Sciatic nerve (tissue), 2 donors: ENCODE data around the gene SPHK1. TPM values are rescaled to one million over a fixed set of nuclear protein-coding genes. Genes with fewer than 3 reads are reported as not detected.
"Not testable (repeated sequence)": the region's sequence is repeated elsewhere in the genome, so short reads cannot be mapped to it uniquely, and the experiment has no call there.

Experiments used
- ATAC-seq: fragments of 200-7000 bp; cut with Tn5 transposase; one replicate; pipeline ENCODE4 v1.9.1; 2020; ENCODE audit warnings: mild to moderate bottlenecking, moderate library complexity
- DNase-seq: peaks from one replicate; pipeline ENCODE4 v3.0.0-alpha.2; 2020; ENCODE audit warnings: low spot score
- intact Hi-C: fragments of 100-400 bp; cut with DNase I; formaldehyde crosslinking; loops from one replicate; pipeline ENCODE4 v1.14.2; 2022
- total RNA-seq: library from RNA; stranded (reverse); fragmentation: NEBNext Ultra II Directional; extraction: Animal tissue kit (Norgen Biotek cat#: 25700); gene quantifications from one replicate; pipeline ENCODE4 v1.2.1, GENCODE V29; 2021
- donor health status: DM: no; HTN: no; CAD: no.
- donor health status: DM: no; HTN: no; CAD: no.

Gene SPHK1
- total RNA-seq, 1 donor from 2014 or later = 19.4 TPM

DNA sequence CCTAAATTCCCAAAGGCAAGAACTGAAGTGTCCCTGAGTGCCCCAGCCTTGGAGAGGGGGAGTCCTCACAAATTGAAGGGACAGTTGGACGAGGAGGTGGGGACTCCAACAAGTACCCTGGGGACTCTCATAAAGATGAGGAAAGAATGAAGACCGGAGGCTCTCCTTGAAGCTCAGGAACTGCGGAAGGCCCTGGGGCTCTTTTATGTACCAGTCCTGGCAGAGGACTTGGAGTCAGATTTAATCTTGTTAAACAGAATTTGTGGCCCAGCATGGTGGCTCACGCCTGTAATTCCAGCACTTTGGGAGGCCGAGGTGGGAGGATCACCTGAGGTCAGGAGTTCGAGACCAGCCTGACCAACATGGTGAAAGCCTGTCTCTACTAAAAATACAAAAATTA lies 24.6 kb upstream of the SPHK1 start:
- intact Hi-C loops, DNase-seq, ATAC-seq: not testable (repeated sequence)

DNA sequence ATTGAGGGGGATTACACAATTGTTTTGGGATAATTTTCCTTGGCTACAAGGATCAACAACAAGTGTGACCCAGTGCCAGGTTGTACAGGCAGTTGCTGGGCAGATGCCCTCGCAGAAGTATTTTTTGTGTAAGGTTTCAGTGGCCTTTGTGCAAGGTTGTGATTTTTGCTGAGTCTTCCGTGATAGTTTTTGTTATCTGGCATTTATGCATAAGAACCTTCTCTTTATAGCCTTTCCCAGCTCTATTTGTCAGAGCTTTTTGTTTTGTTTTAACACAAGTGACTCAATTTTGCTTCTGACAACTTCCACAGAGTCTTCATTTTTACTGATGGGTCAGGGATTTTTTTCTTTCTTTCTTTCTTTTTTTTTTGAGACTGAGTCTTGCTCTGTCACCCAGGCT lies 23.9 kb upstream of the SPHK1 start:
- ATAC-seq (no peak), DNase-seq (no peak)
- intact Hi-C loops = no loop called here

DNA sequence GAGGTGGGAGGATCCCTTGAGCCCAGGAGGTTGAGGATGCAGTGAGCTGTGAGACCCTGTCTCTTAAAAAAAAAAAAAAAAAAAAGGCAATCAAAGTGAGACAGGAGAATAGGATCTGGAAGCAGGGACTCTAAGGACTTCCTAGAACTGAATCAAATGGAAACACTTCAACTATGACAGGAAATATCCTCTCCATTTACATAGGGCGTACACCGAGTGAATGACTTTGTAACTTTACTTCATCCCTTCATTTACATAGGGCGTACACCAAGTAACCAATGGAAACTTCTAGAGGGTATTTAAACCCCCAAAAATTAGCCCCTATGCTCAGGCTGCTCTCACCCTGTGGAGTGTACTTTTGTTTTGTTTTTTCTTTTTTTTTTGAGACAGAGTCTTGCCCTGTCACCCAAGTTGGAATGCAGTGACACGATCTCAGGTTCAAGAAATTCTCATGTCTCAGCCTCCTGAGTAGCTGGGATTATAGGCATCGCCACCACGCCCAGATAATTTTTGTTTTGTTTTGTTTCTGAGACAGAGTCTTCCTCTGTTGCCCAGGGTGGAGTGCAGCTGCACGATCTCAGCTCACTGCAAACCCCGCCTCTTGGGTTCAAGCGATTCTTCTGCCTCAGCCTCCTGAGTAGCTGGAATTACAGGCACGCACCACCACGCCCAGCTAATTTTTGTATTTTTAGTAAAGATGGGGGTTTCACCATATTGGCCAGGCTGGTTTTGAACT lies 21.1 kb upstream of the SPHK1 start:
- DNase-seq (no peak), ATAC-seq (no peak)
- intact Hi-C loops = no loop called here

DNA sequence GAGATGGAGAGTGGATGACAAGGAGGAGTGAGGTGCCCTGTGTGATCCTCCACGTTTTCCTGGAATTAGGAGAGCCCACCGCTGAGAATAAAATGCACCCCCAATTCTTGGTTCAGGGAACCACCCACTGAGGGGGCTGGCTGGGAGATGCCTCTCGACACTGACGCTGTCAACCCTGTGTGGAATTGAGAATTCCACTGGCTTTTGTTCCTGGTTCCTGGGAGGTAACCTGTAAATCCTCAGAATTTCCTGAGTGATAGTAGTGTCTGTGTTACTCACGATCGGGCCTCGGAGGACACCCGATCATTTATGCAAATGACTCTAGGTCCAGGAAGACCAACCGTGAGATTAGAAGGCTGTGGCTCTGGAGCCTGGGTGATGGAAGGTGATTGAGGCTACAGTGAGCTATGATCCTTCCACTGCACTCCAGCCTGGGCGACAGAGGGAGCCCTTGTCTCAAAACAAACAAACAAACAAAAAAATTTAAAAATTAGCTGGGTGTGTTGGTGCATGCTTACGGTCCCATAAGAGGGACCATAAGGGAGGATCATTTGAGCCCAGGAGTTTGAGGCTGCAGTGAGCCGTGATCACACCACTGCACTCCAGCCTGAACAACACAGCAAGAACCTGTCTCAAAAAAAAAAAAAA lies 19.0 kb upstream of the SPHK1 start:
- intact Hi-C loops = no loop called here
- ATAC-seq (no peak), DNase-seq (no peak)

DNA sequence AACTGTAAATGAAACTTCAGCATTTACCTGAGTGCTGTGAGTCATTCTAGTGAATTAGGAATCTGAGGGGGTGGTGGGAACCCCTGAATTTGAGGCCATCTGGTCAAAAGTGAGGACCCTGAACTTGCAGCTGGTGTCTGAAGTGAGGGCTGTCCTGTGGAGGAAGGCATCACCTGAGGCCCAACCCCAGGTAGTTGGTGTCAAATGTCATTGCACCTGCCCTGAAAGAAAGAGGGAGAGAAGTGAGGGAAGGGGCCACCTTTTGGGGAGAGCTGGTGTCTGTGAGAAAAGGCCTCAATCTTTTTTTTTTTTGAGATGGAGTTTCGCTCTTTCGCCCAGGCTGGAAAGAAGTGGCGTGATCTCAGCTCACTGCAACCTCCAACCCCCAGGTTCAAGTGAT lies 18.2 kb upstream of the SPHK1 start:
- intact Hi-C loops = no loop called here
- ATAC-seq (no peak), DNase-seq (no peak)

DNA sequence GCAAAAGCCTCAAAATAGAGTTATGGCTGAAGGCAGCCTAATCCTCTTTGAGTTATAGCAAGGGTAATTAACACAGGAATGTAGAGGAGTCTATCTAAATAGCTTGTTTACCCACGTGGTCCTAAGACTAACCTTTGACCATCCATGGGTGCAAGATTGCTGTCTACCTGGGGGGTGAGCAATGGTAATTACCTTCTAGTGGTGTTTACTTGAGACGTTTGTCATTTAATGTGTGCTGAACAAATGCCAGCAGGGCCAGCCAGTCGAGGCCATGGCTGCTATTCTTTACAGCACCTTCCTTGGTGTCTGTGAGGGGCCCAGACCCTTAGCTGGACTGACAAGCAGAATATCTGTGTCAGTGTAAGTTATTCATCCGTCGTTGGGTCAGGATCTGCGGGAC lies 16.8 kb upstream of the SPHK1 start:
- intact Hi-C loops = no loop called here
- ATAC-seq = no peak
- DNase-seq = no peak

DNA sequence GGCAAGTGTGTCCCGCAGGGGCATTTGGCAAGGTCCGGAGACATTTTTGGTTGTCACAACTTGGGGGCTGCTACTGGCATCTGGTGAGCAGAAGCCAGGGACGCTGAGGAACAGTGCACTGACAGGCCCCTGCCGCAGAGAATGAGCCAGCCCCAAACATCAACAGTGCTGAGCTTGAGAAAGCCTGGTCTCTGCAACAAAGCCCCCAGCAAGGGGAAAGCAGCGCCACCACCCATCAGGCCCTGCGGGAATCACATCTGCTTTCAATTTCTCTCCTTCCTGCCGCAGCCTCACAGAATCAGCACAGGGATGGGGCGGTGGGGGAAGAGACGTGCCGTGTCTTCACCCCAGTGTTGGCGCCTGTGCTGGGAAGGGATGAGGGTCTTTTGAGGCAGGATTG lies 15.9 kb upstream of the SPHK1 start:
- peak; percentile 52 for ATAC-seq
- no peak for DNase-seq
- intact Hi-C loops = no loop called here

DNA sequence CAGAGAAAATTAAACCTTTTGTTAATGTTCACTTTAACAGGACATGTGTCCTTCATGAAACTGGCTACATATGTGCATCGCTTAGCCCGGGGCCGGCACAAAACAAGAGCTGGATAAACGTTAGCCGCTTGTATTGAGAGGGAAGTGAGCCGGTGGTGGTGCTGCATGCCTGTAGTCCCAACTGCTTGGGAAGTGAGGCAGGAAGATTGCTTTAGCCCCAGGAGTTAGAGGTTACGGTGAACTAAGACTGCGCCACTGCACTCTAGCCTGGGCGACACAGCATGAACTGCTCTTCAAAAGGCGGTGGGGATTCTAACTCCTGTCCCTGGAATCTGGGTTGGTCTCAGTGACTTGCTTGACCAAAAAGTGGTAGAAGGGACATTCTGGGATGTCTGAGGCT lies 15.0 kb upstream of the SPHK1 start:
- ATAC-seq = no peak
- intact Hi-C loops = no loop called here
- DNase-seq = no peak

DNA sequence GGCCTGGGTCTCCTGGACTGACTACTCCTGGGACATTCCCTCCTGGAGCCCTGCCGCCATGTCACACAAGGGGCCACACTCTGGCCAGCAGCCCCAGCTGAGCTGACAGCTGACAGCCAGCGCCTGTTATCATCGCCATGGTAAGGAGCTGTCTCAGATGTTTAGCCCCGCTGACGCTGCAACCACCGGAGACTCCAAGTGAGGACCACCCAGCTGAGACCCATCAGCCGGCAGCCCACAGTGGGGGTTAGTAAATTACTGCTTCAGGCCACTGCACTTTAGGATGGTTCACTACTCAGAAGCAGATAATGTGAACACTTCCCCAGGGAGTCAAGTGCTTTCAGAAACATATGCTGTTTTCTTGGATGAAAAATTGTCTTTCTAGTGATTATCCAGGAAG lies 14.6 kb upstream of the SPHK1 start:
- no peak for DNase-seq

DNA sequence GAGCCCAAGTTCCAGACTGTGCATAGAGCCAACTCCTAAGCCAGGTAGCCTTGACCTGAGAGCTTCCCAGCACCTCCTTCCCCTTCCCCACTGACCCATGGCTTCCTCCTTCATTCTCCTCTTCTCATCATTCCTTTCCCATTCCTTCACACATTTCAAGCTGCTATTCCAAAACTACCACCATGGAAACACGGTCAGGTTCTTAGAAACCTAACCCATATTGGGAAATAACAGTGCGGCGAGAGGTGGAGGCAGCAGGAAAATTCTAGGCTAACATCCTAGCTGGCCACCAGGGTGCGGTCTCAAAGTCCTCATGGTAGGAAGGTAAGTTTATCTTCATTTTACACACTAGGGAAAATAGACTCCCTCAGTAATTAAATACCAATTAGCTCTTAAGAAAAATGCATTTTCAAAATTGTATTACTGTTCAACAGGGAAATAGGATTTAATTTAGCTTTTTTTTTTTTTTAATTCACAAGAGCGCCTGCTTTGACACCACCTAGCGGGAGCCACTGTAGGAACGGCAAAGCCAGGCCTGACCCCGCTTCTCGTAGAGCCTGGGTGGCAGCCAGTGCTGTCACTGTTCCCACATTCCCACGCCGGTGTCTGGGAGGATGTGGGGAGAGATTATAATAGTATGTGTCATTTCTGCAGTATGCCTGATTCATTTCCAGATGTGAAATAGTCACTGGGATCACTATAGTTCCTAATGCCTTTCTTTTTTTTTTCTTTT lies 14.0 kb upstream of the SPHK1 start:
- intact Hi-C loops = no loop called here
- ATAC-seq (peak; percentile 89), DNase-seq (peak; percentile 84)

More for the DNA sequence above, 14.6 kb upstream of the SPHK1 start:
- ATAC-seq = peak; percentile 5
- intact Hi-C loops = no loop called here

DNA sequence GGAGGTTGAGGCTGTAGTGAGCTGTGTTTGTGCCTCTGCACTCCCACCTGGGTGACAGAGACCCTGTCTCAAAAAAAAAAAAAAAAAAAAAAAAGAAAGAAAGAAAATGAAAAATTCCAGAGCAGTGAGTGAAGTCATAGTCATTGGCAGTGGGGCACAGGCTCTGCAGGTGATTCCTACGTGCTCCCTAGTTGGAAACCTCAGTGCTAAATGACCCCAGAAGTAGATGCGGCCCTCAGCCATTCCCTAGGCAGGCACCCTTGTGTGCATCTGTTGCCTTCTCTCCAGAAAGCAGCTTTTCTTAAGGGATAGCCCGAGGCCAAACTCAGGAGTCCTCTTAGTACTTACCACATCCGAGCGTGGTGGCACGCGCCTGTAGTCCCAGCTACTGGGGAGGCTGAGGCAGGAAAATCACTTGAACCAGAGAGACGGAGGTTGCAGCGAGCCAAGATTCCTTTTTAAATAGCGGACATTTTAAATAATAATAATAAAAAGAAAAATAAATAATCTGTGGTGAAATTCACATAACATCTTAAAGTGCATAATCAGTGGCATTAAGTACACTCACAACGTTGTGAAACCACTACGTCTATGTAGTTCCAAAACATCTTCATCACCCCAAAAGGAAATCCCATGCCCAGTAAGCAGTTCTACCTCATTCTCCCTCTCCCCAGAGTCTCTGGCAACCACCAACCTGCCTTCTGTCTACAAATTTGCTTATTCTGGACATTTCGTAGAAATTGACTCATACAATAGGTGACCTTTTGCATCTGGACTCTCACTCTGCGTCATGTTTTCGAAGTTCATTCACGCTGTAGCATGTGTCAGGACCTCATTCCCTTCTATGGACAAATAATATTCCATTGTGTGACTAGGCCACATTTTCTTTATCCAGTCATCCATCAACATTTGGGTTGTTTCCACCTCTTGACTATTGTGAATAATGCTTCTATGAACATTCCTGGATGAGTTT lies 12.5 kb upstream of the SPHK1 start:
- intact Hi-C loops = no loop called here
- ATAC-seq (no peak), DNase-seq (no peak)

DNA sequence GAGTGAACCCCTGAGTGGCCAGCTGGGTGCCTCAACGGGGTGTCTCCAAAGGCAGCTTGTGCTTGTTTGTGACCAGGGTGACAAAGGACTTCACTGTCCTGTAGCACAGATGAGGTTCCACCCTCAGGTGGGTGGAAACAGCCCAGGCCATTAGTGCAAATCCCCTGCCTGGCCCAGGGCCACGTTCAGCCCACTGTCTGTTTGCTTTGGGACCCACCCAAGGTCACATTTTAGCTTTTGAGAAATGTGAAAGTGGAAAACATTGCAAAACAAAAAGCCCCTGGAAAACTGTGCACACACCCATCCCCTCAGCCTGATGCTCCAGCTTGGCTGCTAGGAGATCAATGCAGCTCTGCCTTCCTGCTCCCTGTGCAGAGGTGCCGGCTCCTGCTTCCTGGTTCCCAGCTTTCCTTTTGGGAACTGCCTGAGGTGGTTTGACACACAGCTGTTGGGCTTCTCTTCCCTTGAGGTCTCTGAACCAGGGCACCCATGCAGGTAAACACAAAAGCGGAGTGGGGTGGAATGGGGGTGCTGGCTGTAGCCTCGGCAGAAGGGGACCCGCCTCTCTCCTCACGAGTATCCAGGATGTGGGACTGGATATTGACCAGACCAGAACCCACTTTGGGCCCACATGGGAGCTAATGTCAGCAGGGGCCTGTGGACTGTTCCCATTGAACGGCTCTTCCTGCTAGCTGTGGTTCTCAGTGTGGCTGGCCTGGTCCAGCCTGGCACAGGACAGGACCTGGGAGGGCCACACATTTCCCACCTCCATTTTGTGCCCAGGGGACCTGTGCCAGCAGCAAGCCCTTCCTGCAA lies 7.9 kb upstream of the SPHK1 start:
- intact Hi-C loops = no loop called here
- DNase-seq (no peak), ATAC-seq (peak; percentile 87)

DNA sequence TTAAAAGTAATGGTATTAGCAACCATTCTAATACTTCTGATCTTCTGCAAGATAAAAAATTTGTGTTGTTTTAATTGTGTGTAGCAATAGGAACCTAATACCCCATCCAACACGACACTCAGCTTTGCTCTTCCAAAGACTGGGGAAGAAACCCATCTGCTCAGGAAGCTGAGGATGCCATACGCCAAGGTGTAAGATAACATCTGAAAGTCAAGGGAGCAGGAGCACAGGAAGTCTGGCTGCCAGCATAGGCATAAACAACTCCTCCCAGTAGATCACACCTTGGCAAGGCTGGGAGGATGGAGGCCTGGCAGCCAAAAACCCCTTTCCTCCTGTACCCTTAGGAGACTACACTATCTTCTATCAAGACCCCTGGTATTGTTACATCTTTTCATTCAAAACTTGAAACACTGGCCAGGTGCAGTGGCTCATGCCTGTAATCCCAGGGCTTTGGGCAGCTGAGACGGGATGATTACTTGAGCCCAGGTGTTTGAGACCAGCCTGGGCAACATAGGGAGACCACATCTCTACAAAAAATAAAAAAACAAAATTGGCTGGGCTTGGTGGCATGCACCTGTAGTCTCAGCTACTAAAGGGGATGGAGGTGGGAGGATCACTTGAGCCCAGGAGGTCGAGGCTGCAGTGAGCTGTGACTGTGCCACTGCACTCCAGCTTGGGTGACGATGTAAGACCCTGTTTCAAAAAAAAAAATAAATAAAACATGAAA lies 5.7 kb upstream of the SPHK1 start:
- intact Hi-C loops = no loop called here
- DNase-seq (no peak), ATAC-seq (no peak)

DNA sequence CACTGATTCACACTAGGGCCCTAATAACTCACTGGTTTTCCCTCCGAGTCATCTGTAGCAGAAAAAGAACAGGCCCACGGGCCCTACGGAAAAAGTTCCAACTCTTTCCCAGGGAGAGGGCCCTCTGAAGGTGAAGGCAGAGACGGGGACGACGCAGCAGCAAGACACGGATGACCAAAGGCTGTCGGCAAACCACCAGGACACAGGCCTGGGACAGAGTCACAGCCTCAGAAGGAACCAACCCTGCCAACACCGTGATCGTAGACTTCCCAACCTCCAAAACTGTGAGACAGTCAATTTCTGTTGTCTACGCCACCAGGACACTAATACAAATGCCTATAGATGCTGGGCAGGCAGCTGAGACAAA lies 5.2 kb upstream of the SPHK1 start:
- DNase-seq = no peak
- intact Hi-C loops = no loop called here

DNA sequence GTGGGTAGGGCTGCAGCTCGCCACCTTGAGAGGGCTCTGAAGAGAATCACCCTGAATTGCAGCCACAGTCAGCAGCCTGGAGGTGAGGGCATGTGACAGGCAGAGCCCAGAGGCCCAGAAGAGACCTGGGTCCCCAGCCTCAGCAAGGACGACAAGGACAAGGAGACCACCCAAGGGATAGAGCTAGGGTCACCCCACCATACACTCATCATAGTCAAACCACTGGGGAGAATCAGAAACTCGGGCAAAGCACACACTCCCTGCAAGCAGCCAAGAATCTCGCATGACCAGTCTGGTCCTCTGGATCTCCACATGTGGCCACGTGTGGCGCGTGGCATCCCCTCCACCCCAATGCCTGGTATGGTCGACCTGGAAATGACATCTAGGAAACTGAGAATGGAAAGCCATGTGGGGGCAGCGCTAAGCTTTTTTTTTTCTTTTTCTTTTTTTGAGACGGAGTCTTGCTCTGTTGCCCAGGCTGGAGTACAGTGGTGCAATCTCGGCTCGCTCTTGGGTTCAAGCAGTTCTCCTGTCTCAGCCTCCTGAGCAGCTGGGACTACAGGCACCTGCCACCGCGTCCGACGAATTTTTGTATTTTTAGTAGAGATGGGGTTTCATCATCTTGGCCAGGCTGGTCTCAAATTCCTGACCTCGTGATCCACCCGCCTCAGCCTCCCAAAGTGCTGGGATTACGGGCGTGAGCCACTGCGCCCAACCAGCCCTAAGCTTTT lies 4.6 kb upstream of the SPHK1 start:
- intact Hi-C loops = no loop called here
- no peak for ATAC-seq
- no peak for DNase-seq

More for the DNA sequence above, 5.2 kb upstream of the SPHK1 start:
- no peak for ATAC-seq

DNA sequence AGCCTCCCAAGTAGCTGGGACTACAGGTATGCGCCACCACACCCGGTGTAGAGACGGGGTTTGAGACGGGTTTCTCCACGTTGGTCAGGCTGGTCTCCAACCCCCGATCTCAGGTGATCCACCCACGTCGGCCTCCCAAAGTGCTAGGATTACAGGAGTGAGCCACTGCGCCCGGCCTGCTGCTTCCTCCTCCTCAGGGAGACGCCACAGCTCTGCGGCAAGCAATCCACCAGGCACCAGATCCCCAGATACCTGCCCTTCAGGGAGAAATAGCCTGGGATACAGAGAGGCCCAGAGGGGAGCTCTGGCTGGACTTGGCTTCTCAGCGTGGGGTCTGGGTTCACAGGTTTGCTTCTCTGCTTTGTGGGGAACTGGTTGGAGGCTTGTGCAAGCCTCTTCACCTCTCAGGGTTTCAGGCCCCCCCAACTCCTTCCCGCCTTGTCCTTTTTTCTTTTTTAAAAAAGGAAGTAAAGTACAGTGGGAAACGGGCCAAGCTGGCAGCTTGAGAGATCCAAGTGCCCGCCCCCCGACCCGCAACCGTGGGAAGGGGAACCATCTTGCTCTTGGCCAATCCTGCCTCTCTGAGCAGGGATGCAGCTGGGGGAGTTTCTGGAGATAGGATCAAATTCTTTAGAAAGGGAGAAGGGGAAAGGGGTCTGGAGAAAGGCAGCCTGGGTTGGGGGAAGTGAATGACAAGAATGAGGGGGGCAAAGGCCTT lies 2.6 kb upstream of the SPHK1 start:
- peak; percentile 0 for ATAC-seq
- no peak for DNase-seq

More for the DNA sequence above, 2.6 kb upstream of the SPHK1 start:
- intact Hi-C loops = no loop called here
